ENCODE measurements around the gene DPH5.

The DPH5 gene

DNA sequence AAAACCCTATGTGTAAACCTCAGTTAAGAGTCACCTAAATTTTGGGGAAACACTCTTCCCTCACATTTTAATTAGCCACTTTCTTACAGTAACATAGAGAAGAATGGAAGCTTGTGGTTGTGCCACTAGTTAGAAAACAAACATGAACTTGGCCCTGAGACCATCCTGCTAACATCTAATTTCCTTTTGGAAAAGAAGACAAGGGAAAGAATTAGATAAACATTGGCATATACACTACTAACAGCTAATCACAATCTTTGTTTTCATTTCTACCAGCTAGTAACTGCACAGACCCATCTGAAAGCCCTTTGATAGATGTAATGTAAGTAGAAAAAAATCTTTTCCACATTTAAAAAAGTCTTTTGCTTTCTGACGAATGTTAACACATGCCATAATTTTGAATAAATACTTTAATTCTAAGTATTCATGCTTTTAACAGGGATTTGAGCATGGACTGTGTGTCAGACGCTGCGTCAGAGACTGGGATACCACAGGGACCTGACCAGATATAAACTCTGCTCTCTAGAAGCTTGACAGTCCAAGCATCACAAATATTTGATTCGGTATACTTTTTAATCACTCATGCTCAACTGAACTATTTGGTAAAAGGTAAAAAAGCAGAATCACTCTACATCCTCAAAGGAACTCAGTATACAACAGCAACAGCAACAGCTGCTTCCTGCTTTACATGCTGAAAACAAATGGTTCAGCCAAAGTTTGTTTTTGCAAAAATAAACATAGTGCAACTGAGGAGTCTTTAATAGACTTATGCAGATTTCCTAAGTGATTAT, 30.2 kb downstream of the DPH5 start:
- no peaks in the 10 kb centered on the region for H3K27me3 ChIP-seq (ENCODE audit: low read length)
- no peaks in the 10 kb centered on the region for H3K9me2 ChIP-seq (replicated peaks; ENCODE audit: insufficient read depth, low read length)
- no peaks in the 10 kb centered on the region for H3K79me2 ChIP-seq (ENCODE audit: insufficient read depth, low read length)
- peaks cover 7% of the 10 kb centered on the region; the same call in 1 of the 2 replicates for H3K36me3 ChIP-seq (ENCODE audit: low read length)
- H3K9me3 ChIP-seq (ENCODE audit: insufficient read depth, low read length) = no peaks in the 10 kb centered on the region
- H3K4me3 ChIP-seq (ENCODE audit: insufficient read depth, low read length, poor library complexity, severe bottlenecking) = no peak overlapping the region
- H3F3A ChIP-seq (ENCODE audit: insufficient read depth) = no peaks in the 10 kb centered on the region; the same call in 1 of the 2 replicates
- no peak overlapping the region for H3K9ac ChIP-seq (ENCODE audit: low read length)
- no peak overlapping the region for H2AFZ ChIP-seq (ENCODE audit: low read depth, low read length, severe bottlenecking)
- TF ChIP-seq, protein P1, sequence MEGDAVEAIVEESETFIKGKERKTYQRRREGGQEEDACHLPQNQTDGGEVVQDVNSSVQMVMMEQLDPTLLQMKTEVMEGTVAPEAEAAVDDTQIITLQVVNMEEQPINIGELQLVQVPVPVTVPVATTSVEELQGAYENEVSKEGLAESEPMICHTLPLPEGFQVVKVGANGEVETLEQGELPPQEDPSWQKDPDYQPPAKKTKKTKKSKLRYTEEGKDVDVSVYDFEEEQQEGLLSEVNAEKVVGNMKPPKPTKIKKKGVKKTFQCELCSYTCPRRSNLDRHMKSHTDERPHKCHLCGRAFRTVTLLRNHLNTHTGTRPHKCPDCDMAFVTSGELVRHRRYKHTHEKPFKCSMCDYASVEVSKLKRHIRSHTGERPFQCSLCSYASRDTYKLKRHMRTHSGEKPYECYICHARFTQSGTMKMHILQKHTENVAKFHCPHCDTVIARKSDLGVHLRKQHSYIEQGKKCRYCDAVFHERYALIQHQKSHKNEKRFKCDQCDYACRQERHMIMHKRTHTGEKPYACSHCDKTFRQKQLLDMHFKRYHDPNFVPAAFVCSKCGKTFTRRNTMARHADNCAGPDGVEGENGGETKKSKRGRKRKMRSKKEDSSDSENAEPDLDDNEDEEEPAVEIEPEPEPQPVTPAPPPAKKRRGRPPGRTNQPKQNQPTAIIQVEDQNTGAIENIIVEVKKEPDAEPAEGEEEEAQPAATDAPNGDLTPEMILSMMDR (IDR thresholded peaks at IDR 0.05; ENCODE audit: insufficient read depth, low read length, poor library complexity, severe bottlenecking) = no peak
- no peak for TF ChIP-seq EZH2phosphoT487 (conservative IDR thresholded peaks at IDR 0.05; ENCODE audit: low read length)
- H3K4me2 ChIP-seq (ENCODE audit: low read depth, low read length, poor library complexity, severe bottlenecking) = no peak overlapping the region
- no peak overlapping the region for H3K27ac ChIP-seq (ENCODE audit: low read depth, low read length)
- no peaks in the 10 kb centered on the region for H4K20me1 ChIP-seq (ENCODE audit: low read depth, low read length)

- no peaks in the 10 kb centered on the region for H3K9me3 ChIP-seq (ENCODE audit: insufficient read depth, low read length)
- no peak overlapping the region for H3K4me3 ChIP-seq (ENCODE audit: insufficient read depth, low read length, poor library complexity, severe bottlenecking)
- H3K27me3 ChIP-seq (ENCODE audit: low read length) = no peaks in the 10 kb centered on the region
- H3F3A ChIP-seq (ENCODE audit: insufficient read depth) = no peaks in the 10 kb centered on the region
- H3K4me2 ChIP-seq (ENCODE audit: low read depth, low read length, poor library complexity, severe bottlenecking) = no peak overlapping the region
- H3K36me3 ChIP-seq (ENCODE audit: low read length) = peaks cover 10% of the 10 kb centered on the region; the same call in 1 of the 2 replicates
- no peak for TF ChIP-seq EZH2phosphoT487 (conservative IDR thresholded peaks at IDR 0.05; ENCODE audit: low read length)
- TF ChIP-seq, protein P1 (IDR thresholded peaks at IDR 0.05; ENCODE audit: insufficient read depth, low read length, poor library complexity, severe bottlenecking) = no peak
- no peaks in the 10 kb centered on the region for H4K20me1 ChIP-seq (ENCODE audit: low read depth, low read length)
- H3K27ac ChIP-seq (ENCODE audit: low read depth, low read length) = no peak overlapping the region
- no peaks in the 10 kb centered on the region for H3K9me2 ChIP-seq (replicated peaks; ENCODE audit: insufficient read depth, low read length)
- no peak overlapping the region for H3K9ac ChIP-seq (ENCODE audit: low read length)
- no peaks in the 10 kb centered on the region for H3K79me2 ChIP-seq (ENCODE audit: insufficient read depth, low read length)
- no peak overlapping the region for H2AFZ ChIP-seq (ENCODE audit: low read depth, low read length, severe bottlenecking)
These were observed 36.1 kb downstream of the DPH5 start for GRCh38 chr1:100989306-100990077.

GRCh38 chr1:100988121-100988520, 37.5 kb downstream of the DPH5 start:
- Histone ChIP-seq H3K9me2 (replicated peaks; ENCODE audit: insufficient read depth, low read length) (no peaks in the 10 kb centered on the region), H2AFZ (ENCODE audit: low read depth, low read length, severe bottlenecking) (no peak overlapping the region), H3K9ac (ENCODE audit: low read length) (no peak overlapping the region), H4K20me1 (ENCODE audit: low read depth, low read length) (no peaks in the 10 kb centered on the region), H3K9me3 (ENCODE audit: insufficient read depth, low read length) (no peaks in the 10 kb centered on the region), H3K36me3 (ENCODE audit: low read length) (peaks cover 10% of the 10 kb centered on the region; the same call in 1 of the 2 replicates), H3K27me3 (ENCODE audit: low read length) (no peaks in the 10 kb centered on the region), H3K4me2 (ENCODE audit: low read depth, low read length, poor library complexity, severe bottlenecking) (no peak overlapping the region), H3K79me2 (ENCODE audit: insufficient read depth, low read length) (no peaks in the 10 kb centered on the region), H3K27ac (ENCODE audit: low read depth, low read length) (no peak overlapping the region), H3K4me3 (ENCODE audit: insufficient read depth, low read length, poor library complexity, severe bottlenecking) (no peak overlapping the region), H3F3A (ENCODE audit: insufficient read depth) (no peaks in the 10 kb centered on the region)
- no peak for TF ChIP-seq EZH2phosphoT487 (conservative IDR thresholded peaks at IDR 0.05; ENCODE audit: low read length)
- TF ChIP-seq, protein P1 (IDR thresholded peaks at IDR 0.05; ENCODE audit: insufficient read depth, low read length, poor library complexity, severe bottlenecking) = no peak

Measured in SU-DHL-6 (cell line).